ENCODE data around the gene KDSR.

GRCh38 chr18:63311118-63312018, 55.6 kb downstream of the KDSR start:
- TF ChIP-seq CTCF (IDR thresholded peaks at IDR 0.05; ENCODE audit: low read depth, low read length, missing input control) (no peak), ZBTB33 (IDR thresholded peaks at IDR 0.05) (no peak), MAX (IDR thresholded peaks at IDR 0.05) (no peak)

Measured in liver (tissue), 2 donors.